ENCODE measurements around the gene WHRN.

WHRN gene

DNA sequence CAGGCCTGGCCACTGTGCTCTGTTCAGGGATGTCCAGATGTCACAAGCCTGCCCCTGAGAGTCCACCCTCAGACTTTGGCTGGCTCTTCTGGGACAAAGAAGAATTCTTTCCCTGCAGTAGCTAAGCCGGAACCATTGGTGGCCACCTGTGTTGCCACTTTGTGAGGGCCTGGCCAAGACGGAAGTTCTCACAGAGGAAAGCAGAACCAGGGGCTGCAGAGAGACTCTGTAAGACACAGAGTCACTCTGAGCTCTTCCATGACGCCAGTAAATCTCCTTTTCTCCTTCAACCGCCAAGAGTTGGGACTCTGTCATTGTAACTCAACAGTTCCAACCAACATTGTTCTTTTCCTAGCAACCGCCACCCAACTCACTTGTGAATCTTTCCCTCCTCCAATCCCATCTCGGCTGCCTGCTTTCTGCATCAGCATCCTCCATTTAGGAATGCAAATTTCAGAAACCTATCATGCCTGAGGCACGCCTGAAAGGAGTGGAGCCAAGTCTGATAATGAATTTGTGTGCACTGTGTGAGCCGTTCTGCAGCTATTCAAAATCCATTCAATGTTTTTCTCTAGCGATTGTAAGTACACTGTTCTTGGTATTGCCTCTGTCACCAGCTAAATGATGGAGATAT lies 44.5 kb upstream of the WHRN start:
- no peaks in the 10 kb centered on the region for H3K4me1 ChIP-seq (ENCODE audit: low read depth, poor library complexity, severe bottlenecking)
- H3K27me3 ChIP-seq (ENCODE audit: insufficient read depth, low read depth): no peaks in the 10 kb centered on the region
- no peaks in the 10 kb centered on the region for H3K36me3 ChIP-seq (ENCODE audit: insufficient read depth)
- no peak overlapping the region for H3K9ac ChIP-seq
- TF ChIP-seq, protein P1, sequence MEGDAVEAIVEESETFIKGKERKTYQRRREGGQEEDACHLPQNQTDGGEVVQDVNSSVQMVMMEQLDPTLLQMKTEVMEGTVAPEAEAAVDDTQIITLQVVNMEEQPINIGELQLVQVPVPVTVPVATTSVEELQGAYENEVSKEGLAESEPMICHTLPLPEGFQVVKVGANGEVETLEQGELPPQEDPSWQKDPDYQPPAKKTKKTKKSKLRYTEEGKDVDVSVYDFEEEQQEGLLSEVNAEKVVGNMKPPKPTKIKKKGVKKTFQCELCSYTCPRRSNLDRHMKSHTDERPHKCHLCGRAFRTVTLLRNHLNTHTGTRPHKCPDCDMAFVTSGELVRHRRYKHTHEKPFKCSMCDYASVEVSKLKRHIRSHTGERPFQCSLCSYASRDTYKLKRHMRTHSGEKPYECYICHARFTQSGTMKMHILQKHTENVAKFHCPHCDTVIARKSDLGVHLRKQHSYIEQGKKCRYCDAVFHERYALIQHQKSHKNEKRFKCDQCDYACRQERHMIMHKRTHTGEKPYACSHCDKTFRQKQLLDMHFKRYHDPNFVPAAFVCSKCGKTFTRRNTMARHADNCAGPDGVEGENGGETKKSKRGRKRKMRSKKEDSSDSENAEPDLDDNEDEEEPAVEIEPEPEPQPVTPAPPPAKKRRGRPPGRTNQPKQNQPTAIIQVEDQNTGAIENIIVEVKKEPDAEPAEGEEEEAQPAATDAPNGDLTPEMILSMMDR (conservative IDR thresholded peaks at IDR 0.05; ENCODE audit: low read depth, low read length): no peak
- no peaks in the 10 kb centered on the region for H4K20me1 ChIP-seq (ENCODE audit: insufficient read depth)
- H3K79me2 ChIP-seq (ENCODE audit: insufficient read depth, low read depth): no peaks in the 10 kb centered on the region
- no peak overlapping the region for H3K4me3 ChIP-seq (IDR thresholded peaks at IDR 0.05; ENCODE audit: insufficient read depth, low read depth, low read length)
- no peak overlapping the region for H2AFZ ChIP-seq (ENCODE audit: low read depth)
- no peak overlapping the region for H3K27ac ChIP-seq
- H3K4me2 ChIP-seq: no peak overlapping the region

DNA sequence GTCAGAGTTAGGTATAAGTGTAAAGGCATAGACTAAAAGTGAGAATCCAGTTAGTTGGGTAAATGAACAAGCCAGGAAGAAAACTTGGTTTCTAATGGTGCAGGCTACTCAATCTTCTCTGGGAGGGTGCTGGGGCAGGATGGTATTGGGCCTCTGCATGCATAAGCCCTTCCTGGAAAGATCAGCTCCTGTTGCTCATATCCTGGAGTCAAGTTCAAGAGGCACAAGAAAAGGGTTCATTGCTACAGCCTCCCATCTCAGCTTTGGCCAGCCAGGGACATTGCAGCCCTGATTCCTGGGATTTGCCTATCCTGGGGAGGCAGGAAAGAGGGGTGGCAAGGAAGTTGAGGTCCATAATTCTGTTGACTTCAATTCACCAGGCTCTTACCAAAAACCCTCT lies 41.6 kb upstream of the WHRN start:
- Histone ChIP-seq H3K79me2 (ENCODE audit: insufficient read depth, low read depth) (no peaks in the 10 kb centered on the region), H3K27me3 (ENCODE audit: insufficient read depth, low read depth) (no peaks in the 10 kb centered on the region)
- TF ChIP-seq, protein P1 (conservative IDR thresholded peaks at IDR 0.05; ENCODE audit: low read depth, low read length): no peak

DNA sequence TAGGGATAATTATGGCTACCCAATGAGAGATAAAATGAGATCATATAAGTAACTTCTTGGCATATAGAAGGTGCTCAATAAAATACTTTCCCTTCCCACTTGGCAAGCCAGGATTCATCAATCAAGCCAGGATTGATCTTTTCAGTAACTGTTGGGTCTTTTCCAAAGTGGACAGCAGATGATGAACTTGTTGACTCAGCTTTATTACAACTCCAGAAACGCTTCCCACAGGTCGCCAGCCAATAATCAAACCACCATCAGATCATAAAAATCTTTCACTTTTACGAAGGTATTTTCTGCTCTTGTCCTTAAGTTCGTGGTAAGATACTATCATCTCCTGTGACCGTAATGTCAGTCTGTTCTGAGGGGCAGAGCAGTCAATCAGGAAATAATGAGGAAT lies 39.8 kb upstream of the WHRN start:
- Histone ChIP-seq H3K79me2 (ENCODE audit: insufficient read depth, low read depth) (no peaks in the 10 kb centered on the region), H4K20me1 (ENCODE audit: insufficient read depth) (no peaks in the 10 kb centered on the region), H3K4me2 (no peak overlapping the region), H3K27ac (no peak overlapping the region), H3K36me3 (ENCODE audit: insufficient read depth) (no peaks in the 10 kb centered on the region), H3K27me3 (ENCODE audit: insufficient read depth, low read depth) (no peaks in the 10 kb centered on the region), H3K4me1 (ENCODE audit: low read depth, poor library complexity, severe bottlenecking) (peaks cover 46% of the 10 kb centered on the region), H3K9ac (no peak overlapping the region), H2AFZ (ENCODE audit: low read depth) (no peak overlapping the region), H3K4me3 (IDR thresholded peaks at IDR 0.05; ENCODE audit: insufficient read depth, low read depth, low read length) (no peak overlapping the region)
- TF ChIP-seq, protein P1 (conservative IDR thresholded peaks at IDR 0.05; ENCODE audit: low read depth, low read length): no peak

More for the DNA sequence above, 41.6 kb upstream of the WHRN start:
- Histone ChIP-seq H3K27ac (no peak overlapping the region), H3K4me1 (ENCODE audit: low read depth, poor library complexity, severe bottlenecking) (peaks cover 28% of the 10 kb centered on the region), H3K4me3 (IDR thresholded peaks at IDR 0.05; ENCODE audit: insufficient read depth, low read depth, low read length) (no peak overlapping the region), H2AFZ (ENCODE audit: low read depth) (no peak overlapping the region), H3K36me3 (ENCODE audit: insufficient read depth) (no peaks in the 10 kb centered on the region), H3K4me2 (no peak overlapping the region), H3K9ac (no peak overlapping the region), H4K20me1 (ENCODE audit: insufficient read depth) (no peaks in the 10 kb centered on the region)

DNA sequence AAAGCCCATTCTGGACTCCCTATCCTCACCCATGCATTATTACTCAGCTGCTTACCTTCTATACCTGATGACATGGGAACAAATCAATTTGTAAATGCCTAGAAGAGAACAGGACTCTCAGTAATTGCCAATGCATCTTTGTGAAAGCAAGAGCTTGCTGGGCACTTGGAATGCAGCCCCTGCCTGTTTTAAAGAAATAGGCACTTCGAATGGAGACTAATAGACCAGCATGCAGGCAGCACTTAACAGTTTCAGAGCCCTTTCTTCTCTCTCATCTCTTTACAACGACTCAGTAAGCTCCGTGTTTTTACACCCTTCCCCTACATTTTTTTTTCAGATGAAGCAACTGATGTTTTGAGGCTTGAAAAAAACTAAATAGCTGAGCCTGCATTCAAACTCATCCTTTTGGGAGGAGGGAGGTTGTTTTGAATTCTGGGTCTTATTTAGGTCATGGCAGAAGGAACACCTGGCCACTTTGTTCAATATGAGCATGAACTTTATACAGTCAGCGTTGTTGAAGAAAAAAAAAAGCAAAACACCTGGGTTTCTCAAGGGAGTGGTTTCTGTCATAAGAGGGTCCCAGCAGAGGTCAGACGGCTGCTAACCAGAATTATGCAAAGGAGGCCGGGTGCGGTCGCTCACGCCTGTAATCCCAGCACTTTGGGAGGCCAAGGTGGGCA lies 34.6 kb upstream of the WHRN start:
- Histone ChIP-seq H3K4me2 (peak overlapping the region; percentile 82), H3K4me1 (ENCODE audit: low read depth, poor library complexity, severe bottlenecking) (peaks cover 74% of the 10 kb centered on the region), H3K79me2 (ENCODE audit: insufficient read depth, low read depth) (no peaks in the 10 kb centered on the region), H3K9ac (peak overlapping the region; percentile 35), H3K36me3 (ENCODE audit: insufficient read depth) (no peaks in the 10 kb centered on the region), H3K4me3 (IDR thresholded peaks at IDR 0.05; ENCODE audit: insufficient read depth, low read depth, low read length) (no peak overlapping the region), H4K20me1 (ENCODE audit: insufficient read depth) (no peaks in the 10 kb centered on the region), H3K27me3 (ENCODE audit: insufficient read depth, low read depth) (no peaks in the 10 kb centered on the region), H3K27ac (peak overlapping the region; percentile 78), H2AFZ (ENCODE audit: low read depth) (peak overlapping the region; percentile 16)
- TF ChIP-seq, protein P1 (conservative IDR thresholded peaks at IDR 0.05; ENCODE audit: low read depth, low read length): no peak
